IPS-18c (cell line): Measurements from ENCODE around the gene NDUFA6.

ENCODE experiments used
- H3K4me3 ChIP-seq: 2 replicates; pipeline ENCODE4 v1.7.0; 2013; ENCODE audit warnings: low read depth, mild to moderate bottlenecking, low read length, moderate library complexity; ENCODE audit not compliant: insufficient read depth
- H3K9me3 ChIP-seq: one replicate; pipeline ENCODE4 v1.6.1; 2013; ENCODE audit warnings: mild to moderate bottlenecking, low read length, moderate library complexity; ENCODE audit not compliant: control insufficient read depth, insufficient read depth

The NDUFA6 gene

DNA sequence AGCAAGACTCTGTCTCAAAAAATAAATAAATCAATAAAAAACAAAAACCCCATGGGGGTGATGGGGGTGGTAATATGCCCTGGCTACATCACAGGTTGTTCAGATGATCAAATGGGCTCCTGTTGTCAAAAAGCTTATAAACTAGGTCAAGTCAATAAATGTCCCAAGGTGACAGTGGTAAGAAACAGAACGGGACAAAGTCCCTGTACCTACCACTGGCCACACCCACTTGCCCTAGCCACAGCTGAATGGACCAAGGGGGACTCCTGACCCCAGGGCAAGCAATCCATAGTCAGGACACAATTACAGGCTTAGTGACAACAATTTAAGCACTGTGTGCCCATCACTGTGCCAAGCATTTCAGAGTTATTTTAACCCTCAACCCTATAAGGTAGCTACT lies 25.9 kb downstream of the NDUFA6 start:
- Histone ChIP-seq H3K9me3 (no peaks in the 10 kb centered on the region), H3K4me3 (no peak overlapping the region)

DNA sequence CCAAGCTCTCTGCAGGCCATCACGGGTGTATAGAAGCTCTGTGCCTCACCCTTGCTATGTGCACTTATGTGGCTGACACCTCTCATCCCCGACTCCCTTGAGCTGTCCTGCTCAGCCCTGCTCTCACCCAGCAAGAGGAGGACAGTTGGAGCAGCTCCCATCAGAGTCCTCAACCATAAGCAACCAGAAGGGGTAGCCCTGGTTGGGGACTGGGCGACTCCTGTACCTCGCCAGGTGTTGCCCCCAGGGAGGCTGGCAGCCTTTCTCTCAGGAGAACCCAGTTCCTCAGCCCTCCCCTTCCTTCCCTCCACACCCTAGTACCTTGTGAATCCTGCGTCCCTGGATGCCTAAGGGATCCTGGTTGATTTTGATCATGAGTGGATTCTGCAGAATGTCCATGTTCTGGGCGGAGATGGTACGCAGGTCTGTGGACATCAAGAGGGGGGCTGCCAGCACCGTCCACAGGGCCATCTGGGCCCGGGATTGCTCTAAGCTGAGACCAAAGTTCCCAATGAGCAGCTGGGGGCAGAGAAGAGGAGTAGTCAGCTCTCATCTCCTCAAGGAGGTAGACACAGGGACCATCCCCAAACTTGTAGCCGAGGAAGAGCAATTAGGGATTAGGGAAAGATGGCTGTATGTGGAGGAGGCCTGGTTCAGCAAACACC lies 27.9 kb downstream of the NDUFA6 start:
- no peaks in the 10 kb centered on the region for H3K9me3 ChIP-seq

DNA sequence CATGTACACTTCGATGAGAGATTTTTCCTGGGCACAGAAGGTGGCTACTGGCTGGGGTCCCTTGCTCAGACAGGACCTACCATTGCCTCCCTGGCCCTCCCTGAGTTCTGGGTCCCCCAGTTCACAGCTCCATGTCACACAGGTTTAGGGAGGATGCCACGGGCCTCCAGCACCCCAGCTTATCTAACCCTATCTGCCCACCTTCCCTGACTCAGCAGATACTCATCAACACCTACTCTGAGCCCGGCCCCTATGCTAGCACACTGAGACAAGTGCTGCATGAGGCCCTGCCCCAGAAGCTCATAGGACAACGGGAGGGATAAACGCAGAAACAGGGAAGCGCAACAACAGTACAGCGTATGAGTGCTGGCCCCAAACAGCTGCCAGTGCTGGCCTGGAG lies 29.5 kb downstream of the NDUFA6 start:
- H3K9me3 ChIP-seq = no peaks in the 10 kb centered on the region
- H3K4me3 ChIP-seq = no peak overlapping the region

More for the DNA sequence above, 27.9 kb downstream of the NDUFA6 start:
- no peak overlapping the region for H3K4me3 ChIP-seq

DNA sequence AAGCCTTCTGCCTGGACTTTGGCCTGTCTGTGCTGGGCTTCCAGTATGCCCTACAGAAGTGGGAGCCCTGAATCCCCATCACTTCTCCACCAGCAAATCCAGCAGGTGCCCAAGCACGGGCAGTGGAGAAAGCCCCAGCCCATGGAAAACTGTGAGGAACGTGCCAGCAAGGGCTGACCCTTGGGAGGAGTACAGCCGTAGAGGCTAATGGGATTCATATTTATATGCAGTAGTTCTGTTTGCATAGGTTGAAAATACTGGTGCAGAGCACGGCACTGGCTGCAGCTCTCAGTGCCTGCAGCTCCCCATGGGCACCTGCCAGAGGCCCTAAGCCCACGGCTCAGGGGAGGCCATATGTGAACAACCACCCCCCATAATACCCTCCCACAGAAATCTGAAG lies 30.1 kb downstream of the NDUFA6 start:
- H3K4me3 ChIP-seq = no peak overlapping the region
- H3K9me3 ChIP-seq = no peaks in the 10 kb centered on the region

DNA sequence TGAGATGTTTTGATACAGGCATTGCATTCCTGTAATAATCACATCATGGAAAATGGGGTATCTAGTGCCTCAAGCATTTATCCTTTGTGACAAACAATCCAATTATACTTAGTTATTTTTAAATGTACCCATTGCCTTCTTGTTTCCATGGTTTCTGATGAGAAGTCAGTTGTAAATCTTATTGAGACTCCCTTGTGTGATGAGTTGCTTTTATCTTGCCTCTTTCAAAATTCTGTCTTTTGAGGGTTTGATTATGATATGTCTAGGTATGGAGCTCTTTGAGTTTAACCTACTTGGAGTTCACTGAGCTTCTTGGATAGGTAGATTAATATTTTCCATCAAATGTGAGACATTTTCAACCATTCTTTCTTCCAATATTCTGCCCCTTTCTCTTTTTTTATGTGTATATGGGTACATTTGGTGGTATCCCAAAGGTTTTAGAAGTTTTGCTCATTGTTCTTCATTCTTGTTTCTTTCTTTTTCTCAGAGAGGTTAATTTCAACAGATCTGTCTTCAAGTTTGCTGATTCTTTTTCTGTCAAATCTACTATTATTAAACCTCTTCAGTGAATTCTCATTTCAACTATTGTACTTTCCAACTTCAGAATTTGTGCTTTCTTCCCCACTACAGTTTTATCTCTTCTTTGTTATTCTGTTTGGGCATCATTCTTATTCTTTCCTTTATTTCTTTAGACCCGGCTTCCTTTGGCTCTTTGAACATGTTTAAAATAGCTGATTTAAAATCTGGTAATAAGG lies 33.6 kb downstream of the NDUFA6 start:
- Histone ChIP-seq H3K9me3 (no peaks in the 10 kb centered on the region), H3K4me3 (no peak overlapping the region)

GRCh38 chr22:42052765-42053164 lies 37.8 kb downstream of the NDUFA6 start:
- H3K4me3 ChIP-seq = no peak overlapping the region
- H3K9me3 ChIP-seq = no peaks in the 10 kb centered on the region

GRCh38 chr22:42050641-42051180 lies 39.9 kb downstream of the NDUFA6 start:
- H3K4me3 ChIP-seq = no peak overlapping the region
- H3K9me3 ChIP-seq = no peaks in the 10 kb centered on the region

DNA sequence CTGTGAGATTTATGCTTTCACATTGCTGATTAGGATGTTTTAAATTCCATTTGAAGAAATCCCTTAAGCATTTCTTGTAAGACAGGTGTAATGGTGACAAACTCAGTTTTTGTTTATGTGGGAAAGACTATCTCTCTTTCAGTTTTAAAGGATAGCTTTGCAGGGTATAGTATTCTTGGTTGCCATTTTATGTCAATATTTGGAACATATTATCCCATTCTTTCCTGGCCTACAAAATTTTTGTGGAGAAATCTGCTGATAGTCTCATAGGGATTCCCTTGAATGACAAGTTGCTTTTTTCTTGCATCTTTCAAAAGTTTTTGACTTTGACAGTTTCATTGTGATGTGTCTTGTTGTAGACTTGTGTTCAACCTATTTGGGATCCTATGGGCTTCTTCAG lies 48.8 kb downstream of the NDUFA6 start:
- no peaks in the 10 kb centered on the region for H3K9me3 ChIP-seq

GRCh38 chr22:42039271-42039670 lies 51.3 kb downstream of the NDUFA6 start:
- no peak overlapping the region for H3K4me3 ChIP-seq
- no peaks in the 10 kb centered on the region for H3K9me3 ChIP-seq

More for the DNA sequence above, 48.8 kb downstream of the NDUFA6 start:
- H3K4me3 ChIP-seq = no peak overlapping the region
